GM21423 (cell line): ENCODE data around the gene PDE11A.

Experiments used
- ATAC-seq: cut with Tn5 transposase; IDR thresholded peaks from one replicate; pipeline ENCODE4 v1.9.1; 2021; ENCODE audit warnings: mild to moderate bottlenecking, moderate library complexity; ENCODE audit not compliant: unreplicated experiment

The PDE11A gene

DNA sequence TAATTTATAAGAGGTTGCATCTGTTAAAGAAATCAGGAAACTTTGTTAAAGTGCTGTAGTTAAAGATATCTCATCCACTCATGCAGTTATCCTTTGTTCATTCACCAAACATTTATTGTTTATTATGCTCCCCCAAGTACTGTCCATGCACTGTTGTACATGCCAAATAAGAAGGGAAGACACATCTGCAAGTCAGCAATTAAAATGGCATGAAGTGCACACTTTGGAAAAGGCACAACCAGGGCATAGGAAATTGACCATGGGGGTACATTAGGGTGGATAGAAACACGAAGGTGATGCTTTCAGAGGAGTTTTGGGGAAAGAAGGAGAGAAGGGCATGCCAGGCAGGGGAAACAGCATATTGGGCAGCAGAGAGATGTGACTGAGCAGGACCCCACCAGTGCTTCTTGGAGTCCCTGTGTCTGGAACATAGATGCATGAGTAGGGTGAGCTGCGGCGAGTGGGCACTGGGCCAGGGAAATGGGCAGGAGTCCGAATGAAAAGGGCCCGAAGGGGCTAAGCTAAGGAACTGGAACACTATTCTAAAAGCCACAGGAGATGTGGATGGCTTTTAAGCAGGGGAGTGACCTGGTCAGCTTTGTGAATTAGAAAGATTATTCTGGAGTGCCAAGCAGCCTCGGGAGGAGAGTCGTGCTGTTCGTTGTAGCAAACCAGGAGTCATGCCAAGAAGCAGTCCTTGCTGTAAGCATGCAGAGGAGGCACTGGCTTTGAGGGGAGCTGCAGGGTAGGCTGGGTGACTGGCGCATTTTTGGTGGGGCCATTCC, 363.7 kb downstream of the PDE11A start:
- no peak for ATAC-seq

DNA sequence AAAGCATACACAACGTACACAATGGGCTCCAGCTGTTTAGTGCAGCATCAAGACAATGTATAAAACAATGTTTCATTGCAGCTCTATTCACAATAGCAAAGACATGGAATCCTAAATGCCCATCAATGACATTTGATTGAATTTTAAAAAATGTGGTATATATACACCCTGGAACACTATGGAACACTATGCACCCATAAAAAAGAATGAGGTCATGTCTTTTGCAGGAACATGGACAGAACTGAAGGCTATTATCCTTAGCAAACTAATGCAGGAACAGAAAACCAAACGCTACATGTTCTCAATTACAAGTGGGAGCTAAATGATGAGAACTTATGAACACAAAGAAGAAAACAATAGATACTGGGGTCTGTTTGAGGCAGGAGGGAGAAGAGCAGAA, 364.5 kb downstream of the PDE11A start:
- ATAC-seq, result no peak

DNA sequence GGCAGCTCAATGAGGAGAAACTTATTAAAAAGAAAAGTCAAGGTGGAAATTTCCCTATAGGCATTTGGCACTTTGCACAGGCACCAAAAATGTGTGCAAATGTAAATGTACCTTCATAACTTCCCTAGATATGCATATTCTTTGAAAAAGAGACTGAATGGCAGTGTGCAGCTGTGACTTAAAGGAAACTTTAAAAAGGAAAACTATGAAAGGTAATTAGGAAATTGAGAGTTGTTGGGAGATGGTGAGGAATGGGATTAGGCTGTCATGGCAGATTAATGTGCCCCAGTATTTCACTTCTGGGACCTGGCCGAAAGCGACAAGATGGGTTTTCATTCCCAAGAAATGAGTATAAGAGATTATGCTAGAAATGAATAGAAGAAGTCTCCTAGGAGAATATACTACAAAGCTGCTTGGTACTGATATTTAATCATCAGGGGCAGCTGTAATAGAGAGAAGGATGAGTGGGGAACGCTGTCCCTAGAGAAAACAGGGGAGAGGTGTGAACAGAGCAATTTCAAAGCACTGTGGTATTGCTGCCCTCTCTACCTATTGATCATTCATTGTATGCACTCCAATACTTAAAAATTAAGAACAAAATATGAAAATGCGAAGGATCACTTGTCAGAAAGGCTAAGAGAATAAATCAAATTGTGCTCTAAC, 366.9 kb downstream of the PDE11A start:
- no peak for ATAC-seq

DNA sequence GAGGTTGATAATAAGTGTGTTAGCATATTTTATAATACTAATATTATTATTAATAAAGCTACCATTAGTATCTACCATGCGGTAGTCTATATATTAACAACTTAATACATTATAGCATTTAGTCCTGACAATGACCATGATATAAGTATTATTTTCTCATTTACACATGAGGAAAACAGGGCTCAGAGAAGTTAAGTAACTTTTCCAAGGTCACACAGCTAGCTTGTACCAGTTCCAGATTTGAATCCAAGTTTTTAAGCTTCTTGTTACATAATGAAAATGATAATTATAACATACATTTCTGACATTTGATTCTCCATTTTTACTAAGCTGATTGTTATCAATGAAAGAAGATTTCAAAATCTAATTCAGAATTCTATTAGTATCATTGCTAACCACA, 369.4 kb downstream of the PDE11A start:
- no peak for ATAC-seq

DNA sequence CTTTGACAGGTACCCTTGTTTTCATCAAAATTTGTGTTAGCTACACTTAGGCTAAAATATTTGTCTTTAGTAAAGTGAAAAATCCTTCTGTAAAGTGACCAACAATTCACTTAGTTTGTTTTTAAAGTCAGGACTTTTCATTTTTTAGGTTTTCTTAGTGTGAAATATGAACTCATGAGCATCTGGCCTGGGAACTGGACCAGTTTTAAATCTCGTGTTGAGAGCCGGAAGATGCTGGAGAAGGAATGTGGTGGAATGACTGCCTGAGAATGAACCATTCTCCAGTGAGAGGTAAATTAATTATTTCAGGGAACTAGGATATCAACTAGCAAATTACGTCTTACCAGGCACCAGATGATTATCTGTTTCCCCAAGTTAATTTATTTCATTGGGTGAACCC, 374.3 kb downstream of the PDE11A start:
- ATAC-seq, result no peak

DNA sequence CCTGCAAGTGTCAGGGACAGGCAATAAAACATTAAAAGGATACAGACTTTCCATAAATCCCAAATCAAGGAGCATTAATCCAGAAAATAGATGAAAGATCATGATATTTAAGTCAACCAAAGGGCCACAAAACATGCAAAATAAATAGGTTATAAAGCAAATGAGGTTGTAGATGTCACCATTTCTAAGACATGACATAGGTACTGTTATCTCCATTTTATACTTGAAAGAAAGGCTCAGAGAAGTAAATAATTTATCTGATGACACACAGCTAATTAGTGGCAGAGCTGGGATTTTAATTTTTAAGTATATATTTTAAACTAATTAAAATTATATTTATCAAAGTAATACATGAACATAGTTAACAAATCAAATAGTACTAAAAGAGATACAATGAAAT, 378.2 kb downstream of the PDE11A start:
- no peak for ATAC-seq

DNA sequence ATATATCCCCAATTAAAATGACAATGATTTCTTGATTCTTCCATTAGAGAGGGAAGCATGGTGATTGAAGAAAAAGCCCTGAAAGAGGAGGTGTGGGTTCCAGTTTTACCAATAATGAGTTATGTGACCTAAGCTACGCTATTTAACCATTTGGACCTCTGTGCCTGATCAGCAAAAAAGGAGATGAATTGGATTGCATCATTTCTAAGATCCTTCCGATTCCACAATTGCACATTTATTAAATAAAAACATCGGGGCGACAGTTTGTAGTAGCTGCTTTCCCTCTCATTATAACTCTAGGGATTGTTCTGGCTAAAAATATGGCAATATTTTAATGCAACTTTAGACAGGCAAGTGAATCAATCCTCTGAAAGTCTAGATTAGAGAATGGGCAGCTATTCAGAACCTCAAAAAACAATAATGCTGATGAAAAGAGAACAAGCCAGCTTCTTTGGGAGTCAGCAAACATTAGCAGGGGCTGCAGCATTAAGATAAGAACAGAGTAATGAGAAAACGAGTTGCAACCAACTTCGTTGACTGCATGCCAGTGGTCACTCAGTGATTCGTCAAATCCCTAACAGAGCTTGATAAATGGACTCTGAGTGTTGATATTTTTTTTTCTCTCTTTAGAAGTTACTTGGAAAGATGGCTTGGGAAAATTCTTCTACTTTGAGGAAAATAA, 378.8 kb downstream of the PDE11A start:
- no peak for ATAC-seq

DNA sequence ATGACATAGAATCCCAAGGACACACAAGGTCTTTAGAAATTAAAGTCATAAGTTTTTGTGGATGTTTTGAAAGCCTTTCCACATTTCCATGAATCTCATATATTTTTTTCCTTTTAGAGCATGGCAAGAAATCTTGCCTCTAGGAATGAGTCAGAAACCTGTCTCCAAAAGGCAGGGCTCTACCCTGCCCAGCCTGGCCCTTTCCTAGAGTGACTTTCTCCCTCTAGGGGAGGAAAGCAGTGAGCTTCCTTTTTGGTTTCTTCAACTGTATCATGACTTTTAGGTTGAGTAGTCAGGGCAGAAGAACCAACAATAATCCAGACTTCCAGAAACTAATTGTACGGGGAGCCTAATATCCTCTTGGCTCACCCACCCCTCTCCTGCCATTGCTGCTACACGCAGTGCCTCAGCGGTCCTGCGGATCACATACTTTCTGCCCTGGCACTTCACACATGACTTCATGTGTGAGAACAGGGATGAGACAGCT, 379.8 kb downstream of the PDE11A start:
- no peak for ATAC-seq

DNA sequence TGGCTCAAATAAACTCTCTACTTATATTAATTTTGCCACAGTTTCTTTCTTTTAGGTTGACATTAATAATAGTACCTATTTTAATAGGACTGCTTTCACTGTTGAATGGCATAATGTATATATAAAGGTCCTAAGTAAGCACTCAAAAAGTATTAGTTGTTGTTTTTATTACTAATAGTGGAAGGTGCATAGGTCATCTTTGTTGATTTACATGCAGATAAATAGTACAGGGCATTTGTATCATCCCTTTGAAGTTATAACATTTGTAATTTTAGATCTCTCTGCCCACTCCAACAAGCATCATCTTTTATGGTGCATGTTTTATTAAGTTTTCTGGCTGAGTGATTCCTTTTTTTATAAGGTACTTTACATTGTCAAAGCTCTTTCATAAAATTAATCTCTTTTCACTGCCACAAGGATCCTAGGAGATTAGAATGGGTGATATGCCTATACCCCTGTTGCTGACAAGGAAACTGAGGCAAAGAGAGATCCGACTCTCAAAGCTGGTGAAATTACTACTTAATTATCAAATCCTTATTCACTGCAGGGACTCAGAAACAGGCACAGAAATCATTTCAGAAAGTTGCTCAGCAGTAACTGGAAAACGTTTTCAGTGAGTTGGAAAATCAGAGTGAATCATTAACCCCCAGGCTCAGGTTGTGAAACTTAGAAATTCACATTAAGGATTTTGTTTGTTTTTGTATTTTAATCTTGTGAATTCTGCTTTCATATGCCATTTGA, 380.4 kb downstream of the PDE11A start:
- no peak for ATAC-seq

DNA sequence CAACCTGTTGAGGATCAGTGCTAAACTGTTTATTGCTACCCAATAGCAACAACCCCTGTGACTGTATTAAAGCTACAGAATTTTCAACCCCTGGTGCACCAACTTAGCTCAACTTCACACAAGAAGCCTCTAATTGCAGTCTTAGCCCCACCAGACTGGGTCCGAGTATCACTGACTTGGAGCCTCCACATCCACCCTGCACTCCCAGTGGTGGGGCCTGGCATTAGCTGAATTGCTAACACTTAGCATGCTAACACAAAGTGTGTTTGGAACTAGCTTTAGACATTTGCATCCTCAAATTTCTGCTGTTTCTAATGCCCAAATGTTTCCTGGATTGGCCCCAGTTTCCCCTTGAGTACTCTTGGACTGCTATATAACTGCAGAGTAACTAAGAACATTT, 381.4 kb downstream of the PDE11A start:
- no peak for ATAC-seq

DNA sequence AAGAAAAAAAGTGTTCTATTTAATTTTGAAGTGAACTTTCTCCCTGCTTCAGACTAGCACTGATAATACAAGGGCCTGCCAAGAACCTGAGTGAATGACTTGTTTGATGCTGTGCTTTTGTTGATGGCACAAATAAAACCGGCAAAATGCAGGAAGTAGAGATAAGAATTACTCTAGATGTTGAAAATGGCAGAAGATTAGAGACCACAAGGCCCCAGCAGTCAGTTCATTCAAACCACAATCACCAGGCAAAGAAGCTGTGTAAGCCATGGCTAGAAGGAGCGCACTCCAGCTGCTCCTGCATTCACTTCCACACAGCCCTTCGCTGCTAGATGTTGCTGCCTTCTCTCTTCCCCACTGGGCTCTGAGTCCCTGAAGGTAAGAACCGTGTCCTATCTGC, 383.0 kb downstream of the PDE11A start:
- ATAC-seq, result no peak

DNA sequence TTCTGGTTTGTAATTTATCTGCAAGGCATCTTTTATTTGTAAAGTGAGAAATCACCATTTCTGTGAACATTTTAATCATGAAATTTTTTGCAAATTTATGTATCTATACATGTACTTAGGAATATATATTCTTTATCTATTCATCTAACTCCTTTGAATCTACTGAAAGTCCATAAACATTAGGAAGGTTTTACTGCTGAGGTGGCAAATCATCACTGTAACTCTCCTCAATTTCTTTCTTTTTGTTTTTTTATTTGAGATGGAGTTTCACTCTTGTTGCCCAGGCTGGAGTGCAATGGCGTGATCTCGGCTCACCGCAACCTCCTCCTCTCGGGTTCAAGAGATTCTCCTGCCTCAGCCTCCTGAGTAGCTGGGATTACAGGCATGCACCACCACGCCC, 383.7 kb downstream of the PDE11A start:
- no peak for ATAC-seq

DNA sequence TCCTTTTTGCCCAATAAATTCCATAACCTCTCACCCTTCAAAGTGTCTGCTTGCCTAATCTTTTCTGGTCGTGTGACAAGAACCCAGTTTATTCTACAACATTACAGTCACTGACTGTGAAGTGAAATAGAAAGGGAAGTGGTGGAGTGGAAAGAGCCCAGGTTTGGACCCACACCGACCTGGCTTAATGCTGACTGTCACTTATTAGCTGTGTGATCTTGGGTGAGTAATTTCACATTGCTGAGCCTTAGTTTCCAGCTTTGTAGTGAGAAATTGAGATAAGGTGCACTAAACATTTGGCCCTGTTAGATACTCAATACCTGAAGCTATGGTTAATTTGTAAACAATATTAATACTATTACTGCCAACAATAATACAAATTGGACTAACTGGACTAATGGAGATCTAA, 388.9 kb downstream of the PDE11A start:
- no peak for ATAC-seq

DNA sequence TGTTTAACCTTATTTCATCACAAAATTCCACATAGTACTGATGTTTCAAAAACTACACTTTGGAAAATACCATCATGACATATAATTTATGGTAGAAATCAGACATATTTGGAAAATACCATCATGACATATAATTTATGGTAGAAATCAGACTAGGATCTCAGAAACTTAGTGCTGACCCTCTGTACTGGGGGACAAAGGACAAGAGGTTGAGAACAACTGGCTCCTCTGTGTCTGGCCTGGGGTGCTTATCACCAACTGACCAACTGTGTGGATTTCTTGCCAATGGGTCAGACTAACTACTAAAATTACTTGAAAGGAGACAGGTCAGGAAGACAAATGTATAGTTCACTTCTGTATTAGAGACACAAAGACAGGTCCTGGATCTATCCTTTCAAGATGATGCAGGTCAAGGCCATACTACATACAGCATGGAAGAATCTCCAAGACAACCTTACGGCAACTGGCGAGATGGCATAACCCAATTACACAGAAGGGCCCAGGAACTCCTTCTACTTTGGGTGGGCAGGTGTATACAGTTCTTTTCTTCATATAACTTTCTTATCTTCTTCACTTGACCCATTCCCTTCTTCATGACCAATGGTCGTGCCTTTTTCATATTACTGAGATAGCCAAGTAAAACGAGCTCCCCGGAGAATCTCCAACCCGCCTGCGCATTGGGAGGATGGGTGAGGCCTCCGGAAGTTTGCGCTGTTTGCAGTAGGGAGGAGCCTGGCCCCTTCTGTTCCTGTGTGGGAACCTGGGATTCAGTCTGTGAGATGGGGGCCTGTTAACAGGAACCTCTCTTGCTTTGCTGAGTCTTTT, 389.5 kb downstream of the PDE11A start:
- no peak for ATAC-seq

DNA sequence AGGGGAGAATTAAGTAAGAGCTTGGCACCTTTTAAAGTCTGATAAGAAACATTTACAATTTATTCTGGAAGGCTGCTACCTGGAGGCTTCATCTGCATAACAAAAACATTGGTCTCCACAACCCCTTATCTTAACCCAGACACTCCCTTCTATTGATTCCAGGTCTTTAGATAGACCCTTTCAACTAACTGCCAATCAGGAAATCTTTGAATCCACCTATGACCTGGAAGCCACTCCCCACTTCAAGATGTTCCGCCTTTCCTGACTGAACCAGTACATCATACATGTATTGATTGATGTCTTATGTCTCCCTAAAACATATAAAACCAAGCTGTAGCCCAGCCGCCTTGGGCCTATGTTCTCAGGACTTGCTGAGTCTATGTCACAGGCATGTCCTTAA, 390.6 kb downstream of the PDE11A start:
- ATAC-seq, result no peak

DNA sequence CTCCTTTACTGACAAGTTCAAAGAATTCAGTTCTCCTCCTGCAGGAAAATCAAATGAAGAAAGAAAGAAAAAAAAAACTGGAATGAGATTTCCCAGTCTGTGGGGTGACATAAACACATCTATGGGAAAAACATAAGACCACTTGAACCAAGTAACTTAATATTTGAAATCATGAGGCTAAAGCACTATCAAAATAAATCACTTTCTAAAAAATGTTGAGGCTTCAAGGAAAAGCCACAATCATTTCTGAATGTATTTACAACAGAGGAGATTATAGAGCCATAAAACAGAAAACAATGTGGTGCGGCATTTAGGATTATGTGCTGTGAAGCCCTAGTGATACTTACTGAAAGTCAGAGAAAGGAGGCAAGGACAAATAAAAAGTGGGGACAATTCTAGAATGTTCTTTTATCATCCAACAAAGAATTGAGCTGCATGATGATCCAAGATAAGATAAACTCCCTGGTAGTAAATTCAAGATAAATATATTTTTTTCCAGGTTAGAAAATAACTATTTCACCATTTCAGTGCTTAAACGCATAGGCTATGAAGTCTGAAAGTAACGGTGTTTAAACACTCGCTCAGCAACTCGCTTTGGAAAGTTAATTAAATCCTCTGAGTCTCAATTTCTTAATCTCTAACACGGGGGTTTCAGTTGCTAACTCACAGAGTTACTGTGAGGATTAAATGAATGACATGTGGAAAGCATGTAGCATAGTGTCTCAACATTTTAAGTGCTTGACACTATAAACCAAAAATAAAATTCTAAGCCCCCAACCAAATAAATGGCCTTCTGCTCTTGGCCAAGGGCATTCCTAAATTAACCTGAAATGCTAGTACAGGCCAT, 391.5 kb downstream of the PDE11A start:
- ATAC-seq, result no peak

DNA sequence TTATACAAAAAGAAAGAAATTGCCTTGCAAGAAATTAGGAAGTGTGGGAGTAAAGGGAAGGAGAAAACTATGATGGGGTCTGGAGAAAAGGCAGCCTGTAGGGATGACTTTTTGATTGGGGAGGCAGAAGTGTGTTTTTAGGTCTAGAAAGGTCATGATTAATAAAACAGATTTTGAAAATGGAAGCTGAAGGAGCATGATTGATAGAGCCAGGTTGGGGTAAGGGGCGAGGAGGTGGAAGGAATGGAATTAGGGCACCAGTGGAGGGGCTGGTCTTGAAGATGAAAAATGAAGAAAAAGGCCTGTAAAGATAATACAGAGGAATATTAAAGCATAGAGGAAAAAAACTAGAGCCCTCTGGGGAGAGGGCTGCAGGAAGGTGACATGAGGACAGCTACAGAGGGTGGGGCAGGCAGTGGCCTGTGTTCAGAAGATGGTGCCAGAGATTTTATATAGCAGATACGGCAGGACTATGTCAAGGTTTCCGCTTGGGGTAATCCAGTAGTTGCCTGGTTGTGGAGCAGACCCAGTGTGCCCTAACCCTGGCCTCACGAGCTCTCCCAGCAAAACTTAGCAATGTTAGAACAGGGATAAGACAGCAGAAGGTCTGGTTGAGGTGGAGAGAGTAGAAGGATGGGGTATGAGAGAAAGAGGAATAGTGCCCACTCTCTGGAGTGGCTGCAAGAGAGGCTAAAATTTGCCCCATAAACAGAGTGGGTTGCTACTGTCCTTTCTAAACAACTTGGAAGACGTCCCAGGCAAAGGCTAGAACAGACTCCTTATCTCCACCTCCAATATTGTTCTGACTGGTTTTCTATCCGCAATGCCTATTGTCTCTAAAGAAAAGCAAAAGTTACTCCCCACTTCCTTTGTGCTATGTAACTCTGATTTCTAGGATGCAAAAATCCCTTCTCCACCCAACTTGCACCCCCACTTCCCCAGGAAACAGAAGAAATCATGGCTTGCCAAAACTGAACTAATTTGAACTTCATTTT, 392.7 kb downstream of the PDE11A start:
- no peak for ATAC-seq

DNA sequence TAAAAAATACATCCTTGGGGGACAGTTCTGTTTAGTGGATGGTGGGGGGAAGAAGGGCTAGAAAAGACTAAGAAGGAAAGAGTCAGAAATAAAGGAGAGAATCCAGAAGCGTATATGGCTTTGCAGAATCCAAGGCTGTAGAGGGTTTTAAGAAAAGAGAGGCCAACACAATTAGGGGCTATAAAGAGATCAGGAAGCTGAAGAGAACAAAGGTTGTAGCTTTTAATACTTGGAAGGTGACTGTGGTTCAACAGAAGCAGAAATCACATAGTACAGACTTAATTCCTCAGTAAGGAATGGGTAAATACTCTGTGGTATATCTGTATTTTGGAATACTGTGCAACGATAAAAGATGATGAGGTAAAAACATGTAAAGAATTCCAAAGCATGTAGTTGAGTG, 393.6 kb downstream of the PDE11A start:
- ATAC-seq, result no peak
